ENCODE measurements around the gene PDZD4.

PDZD4 gene

DNA sequence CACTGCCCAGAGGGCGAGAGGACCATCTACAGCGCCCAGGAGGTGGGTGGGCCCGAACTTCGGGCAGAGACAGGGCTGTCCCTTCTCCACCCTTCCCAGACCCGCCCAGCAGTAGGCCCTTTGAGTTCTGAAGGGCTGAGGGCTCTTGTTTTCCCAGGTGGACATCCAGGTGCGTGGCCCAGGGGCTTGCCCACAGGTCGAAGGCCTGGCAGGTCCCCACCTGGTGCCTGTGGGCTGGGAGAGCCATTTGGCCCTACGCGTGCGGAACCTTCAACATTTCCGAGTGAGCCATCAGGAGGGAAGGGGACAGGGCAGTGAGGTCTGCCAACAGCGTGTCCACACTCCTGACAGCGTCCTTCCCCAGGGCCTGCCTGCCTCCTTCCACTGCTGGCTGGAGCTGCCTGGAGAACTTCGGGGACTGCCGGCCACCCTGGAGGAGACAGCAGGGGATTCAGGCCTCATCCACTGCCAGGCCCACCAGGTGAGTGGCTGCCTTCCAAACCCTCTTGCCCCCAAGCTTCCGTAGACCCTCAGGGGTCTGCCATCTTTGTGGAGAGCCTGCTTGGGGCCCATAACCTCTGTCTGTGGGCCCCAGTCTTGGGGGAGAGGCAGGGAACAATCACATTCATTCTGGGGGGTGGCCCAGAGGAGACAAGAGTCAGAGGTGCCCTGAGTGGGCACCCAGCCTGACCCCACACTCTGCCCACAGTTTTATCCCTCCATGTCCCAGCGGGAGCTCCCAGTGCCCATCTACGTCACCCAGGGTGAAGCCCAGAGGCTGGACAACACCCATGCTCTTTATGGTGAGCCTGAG, 59.5 kb downstream of the PDZD4 start:
- no peak for FAIRE-seq

DNA sequence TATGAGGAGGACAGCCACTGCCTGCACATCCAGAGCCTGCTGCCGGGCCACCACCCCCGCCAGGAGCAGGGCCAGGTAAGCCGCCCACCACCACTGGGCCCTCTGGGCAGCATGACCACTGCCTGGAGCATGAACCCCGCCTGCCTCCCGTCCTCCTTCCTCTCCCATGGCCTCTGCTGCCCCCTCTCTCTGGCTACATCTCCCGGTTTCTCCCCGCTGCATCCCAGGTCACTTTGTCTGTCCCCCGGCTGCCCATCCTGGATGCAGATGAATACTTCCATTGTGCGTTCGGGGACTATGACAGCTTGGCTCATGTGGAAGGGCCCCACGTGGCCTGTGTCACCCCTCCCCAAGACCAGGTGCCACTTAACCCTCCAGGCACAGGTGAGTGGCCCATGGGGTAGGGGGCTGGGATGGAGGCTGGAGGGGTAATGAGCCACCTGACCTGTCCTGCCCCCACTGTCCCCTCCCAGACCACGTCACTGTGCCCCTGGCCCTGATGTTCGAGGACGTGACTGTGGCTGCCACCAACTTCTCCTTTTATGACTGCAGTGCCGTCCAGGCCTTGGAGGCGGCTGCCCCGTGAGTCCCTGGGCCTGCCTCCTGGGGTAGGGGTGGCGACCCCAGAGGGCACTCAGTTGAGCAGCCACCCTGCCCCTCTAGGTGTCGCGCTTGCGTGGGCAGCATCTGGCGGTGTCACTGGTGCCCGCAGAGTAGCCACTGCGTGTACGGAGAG, 60.3 kb downstream of the PDZD4 start:
- FAIRE-seq, result no peak

DNA sequence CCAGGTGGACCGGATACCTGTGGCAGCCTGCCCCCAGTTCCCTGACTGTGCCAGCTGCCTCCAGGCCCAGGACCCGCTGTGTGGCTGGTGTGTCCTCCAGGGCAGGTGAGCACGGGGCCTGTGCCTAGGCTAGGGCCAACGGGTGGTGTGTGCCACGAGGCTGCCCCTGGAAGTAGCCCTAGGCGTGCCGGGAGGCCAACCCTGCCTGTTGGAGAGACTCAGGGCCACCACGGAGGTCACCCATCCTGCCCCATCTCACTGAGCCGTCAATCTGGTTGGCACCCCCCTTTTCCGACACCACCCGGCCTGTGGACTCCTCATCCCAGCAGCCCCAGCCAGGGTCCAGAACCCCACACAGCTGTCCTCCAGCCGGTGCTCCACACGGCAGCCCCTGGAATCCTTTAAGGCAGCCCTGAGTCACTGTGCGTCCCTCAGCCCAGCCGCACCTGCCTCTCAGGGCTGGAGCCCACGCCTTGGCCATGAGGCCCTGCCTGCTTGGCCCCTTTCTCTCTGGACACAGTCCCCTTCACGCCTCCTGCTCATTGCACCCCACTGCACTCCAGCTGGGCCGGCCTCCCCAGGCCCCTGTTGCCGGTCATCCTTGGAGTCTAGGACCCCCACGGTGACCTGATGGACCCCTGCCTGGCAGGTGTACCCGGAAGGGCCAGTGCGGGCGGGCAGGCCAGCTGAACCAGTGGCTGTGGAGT, 61.0 kb downstream of the PDZD4 start:
- no peak for FAIRE-seq

DNA sequence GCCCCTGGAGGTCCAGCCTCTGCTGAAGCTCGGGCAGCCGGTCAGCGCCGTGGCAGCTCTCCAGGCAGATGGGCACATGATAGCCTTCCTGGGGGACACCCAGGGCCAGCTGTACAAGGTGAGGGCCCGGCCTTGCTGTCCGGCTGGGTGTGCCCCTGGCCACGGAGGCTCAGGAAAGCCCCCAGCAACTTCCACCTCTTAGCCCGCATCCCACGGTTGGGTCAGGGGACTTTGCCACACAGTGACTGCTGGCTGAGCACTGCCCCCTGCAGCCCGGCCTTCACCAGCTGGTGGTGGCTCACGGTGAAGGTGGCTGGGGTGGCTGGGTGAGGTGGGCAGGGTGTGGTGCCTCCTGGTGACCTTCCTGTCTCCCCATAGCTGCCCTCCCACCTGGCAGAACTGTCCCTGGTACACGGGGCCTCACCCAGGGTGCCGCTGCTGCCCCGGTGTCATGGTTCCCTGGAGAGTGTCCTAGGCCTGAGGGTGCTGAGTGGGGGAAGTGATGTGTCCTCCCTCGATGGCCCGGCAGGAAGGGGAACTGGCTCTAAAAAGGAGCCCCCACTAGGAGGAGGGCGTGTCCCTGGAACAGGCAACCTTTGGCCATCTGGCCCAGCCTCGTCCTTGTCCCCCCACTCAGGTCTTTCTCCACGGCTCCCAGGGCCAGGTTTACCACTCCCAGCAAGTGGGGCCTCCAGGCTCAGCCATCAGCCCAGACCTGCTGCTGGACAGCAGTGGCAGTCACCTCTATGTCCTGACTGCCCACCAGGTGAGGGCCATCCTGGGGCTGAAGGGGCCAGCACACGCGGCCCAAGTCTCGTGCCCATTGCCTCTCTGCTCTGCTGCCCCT, 61.8 kb downstream of the PDZD4 start:
- no peak for FAIRE-seq

DNA sequence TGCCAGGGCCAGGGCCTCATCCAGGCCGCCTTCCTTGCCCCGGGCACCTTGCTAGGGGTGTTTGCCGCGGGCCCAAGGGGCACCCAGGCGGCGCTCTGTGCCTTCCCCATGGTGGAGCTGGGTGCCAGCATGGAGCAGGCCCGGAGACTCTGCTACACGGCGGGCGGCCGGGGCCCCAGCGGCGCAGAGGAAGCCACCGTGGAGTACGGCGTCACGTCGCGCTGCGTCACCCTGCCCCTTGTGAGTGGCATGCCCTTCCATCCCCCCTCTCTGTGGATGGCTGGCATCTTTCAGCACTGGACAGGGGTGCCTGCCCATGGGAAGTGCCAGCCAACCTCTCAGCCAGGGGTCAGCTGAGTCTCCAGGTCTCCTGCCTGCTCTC, 62.7 kb downstream of the PDZD4 start:
- FAIRE-seq, result no peak

DNA sequence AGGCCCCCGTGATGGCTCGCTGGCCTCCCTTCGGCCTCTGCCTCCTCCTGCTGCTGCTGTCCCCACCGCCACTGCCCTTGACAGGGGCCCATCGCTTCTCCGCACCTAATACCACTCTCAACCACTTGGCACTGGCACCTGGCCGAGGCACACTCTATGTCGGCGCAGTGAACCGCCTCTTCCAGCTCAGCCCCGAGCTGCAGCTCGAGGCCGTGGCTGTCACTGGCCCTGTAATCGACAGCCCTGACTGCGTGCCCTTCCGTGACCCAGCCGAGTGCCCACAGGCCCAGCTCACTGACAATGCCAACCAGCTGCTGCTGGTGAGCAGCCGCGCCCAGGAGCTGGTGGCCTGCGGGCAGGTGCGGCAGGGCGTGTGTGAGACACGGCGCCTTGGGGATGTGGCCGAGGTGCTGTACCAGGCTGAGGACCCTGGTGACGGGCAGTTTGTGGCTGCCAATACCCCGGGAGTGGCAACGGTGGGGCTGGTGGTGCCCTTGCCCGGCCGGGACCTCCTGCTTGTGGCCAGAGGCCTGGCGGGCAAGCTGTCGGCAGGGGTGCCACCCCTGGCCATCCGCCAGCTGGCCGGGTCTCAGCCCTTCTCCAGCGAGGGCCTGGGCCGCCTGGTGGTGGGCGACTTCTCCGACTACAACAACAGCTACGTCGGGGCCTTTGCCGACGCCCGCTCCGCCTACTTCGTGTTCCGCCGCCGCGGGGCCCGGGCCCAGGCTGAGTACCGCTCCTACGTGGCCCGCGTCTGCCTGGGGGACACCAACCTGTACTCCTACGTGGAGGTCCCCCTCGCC, 63.3 kb downstream of the PDZD4 start:
- FAIRE-seq, result no peak

DNA sequence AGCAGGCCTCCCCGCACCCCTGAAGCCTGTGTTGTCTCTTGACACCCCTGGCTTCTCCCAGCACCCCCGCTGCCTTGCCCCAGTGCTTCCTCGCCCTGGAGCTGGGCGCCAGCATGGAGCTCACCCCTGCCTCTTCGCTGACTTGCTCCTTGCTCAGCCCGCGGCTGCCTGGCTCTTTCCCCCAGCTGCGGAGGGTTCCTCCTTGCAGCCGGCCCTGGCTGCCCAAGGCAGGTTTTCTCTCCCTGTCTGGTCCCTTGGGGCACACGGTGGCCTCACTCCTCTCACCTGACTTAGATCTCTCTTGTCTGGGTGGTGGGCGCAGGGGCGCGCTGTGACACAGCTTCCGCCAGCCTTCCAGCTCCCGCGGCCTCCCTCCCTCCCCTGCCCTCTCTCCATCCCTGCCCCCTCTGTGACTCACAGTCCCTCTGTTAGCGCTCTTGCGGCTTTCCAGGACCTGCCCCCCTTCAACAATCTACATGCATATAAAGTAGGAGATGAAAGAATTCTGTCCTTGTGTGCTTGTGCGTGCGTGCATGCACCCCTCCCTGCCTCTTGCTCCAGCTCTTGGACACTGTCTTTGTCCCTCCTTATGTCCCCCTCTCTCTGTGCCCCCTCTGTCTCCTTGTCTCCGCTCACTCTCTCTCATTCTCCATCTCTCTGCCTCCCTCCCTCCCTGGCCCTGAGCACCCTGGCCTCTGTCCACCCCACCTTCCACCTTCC, 64.1 kb downstream of the PDZD4 start:
- no peak for FAIRE-seq

DNA sequence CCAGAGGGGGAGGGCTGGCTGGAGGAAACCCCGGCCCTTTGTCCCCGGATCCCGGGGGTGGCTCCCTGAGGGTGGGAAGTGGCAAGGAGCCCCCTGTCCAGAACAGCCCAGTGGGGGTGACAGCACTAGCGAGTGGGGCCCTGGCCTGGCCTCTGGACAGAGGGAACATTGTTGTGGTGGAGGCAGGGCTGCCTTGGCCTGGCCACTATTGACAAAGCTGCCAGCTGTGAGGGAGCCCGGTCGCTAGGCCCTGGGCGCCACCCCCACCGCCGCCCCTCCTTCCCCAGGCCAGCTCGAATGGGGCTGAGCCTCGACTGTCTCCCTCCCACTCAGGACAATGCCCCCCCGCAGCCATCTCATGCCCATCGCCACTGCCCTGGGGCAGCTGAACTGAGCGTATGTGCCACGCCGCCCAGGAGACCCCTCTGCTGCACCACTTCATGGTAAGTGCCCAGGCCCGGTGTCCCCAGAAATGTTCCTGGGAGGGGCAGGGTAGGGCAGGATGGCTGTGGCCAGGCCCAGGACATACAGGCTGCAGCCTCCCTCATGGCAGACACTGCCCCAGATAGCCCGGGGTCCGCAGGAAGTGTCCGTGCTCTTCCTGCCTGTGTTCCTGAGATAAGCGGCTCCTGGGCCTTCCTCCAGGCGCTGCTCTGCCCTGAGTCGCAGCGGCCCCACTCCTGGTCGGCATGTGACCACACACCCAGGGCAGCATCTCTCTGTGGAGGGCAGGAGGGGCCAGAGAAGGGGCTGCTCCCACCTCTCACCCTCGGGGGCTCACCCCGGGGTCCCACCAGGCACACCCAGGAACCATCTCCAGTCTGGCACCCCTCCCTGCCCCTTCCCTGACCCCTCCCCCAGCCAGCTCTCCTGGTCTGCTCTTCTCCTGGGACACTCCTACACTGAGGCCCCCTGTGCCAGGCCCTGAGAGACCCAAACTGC, 64.9 kb downstream of the PDZD4 start:
- no peak for FAIRE-seq

DNA sequence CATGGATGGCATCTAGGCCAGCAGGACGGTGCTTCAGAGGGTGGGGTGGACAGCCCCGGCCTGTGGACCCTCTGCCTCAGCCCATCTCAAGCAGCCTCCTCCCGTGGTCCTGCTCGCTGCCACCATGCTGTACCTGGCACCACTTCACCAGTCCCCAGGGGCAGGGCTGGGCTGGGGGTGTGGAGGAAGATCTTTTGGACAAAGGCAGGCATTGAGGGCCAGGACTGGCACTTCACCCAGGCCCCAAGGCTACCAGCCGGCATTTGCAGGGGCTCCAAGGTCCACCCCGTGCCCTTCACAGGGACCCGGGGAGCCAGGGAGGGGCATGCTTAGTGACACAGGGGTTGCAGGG, 65.6 kb downstream of the PDZD4 start:
- no peak for FAIRE-seq

DNA sequence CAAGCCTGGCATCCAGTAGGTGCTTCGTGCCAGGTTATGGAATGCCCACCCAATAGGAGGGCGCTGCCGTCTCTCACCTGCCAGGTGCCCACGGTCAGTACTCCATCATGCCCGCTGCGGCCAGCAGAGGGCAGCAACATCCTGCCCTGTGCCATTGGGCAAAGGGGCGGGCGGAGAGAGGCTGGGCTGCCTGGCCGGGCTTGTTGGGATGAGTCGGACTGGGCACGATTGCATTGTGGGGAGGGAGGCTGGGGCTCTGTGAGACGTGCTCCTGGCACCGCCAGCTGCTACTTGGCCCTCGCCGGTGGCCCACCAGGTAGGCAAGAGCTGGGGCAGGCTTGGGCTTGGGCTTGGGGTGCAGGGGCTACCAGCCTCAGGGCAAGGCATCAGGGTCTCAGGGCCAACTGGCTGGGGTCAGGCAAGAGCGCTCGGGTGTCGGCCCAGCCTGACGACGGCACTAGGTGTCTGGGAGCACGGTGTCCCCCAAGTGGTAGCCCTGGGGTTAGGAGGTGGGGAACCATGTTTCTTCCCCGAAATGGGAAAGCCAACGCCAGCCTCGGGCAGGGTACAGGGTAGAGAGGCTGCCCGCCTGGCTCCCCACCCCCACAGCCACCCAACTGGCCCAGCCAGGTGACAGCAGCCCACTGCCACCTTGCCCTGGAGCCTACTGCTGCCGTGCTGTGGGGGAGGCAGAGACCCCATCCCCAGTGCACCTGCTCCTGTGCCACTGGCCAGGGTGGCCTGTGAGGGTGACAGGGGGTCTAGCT, 66.2 kb downstream of the PDZD4 start, which contains the start of gene PLXNB3:
Gene PLXNB3, plus strand, starts transcription at position 261 of the 767 bp plus-strand sequence. CDS start 1,287 bp downstream, outside the sequence.
- FAIRE-seq, result no peak

DNA sequence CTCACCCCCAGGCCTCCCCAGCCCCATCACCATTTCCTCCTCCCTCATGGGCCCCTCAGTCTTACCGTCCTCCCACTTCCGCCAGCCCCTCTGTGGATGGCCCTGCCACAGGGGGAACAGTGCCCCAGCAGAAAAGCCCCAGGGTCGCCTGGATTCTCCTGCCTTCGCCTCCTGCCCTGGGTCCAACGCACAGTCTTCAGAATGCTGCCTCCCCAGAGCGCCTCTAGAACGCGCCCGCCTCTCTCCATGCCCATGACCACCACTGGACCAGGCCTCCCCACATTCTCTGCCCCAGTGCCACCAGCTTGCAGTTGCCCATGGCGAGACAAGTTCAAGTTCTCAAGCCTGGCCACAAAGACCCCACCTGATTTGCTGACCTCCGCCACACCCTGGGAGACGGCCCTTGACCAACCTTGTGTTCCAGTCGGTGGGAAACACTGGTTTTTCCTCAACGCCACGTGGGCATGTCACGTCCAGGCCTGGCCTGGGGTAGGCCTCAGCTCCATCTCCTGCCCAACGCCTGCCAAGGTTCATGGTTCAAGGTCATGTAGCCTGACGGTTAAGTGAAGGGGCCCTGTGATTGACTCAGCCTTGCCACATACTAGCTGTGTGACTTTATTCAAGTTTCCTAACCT, 66.9 kb downstream of the PDZD4 start:
- no peak for FAIRE-seq

DNA sequence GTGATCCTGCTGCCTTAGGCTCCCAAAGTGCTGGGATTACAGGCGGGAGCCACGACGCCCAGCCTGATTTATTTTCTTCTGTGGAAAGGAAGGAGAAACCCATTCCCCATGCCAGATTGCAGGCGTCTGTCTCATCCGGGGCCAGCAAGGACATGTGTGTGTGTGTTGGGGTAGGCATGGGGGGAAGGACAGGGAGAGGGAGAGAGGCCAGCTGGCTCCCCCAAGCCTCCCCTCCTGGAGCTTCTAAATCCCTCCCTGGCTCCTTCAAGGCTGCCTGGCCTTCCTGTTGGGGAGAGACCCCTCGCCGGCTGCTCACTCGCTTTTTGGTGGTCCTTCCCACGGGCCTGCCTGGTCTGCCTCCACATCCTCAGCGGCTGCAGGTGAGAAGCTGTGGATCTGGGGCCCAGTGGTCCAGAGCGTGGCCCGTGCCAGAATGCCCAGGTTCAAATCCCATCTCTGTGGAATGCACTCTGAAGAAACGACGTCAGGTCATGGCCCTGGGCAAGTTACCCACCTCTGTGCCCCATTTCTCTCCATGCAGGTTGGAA, 67.6 kb downstream of the PDZD4 start:
- FAIRE-seq, result no peak

DNA sequence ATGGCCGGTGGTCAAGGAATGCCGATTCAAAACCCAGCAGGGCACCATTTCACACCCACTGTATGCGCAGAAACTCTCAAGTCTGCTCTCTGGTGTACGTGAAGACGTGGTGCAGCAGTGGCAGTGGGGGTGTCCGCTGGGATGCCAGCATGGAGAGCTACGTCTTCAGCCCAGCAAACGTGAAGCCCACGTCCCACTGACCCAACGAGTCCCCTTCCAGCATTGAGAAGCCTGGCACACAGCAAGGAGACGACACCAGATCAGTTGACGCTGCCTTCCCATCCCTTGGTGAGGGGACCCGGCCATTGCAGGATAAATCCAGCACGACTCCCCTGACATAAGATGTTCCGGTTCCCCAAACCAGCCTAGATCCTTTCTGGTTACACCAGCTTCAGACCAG, 68.5 kb downstream of the PDZD4 start:
- no peak for FAIRE-seq

DNA sequence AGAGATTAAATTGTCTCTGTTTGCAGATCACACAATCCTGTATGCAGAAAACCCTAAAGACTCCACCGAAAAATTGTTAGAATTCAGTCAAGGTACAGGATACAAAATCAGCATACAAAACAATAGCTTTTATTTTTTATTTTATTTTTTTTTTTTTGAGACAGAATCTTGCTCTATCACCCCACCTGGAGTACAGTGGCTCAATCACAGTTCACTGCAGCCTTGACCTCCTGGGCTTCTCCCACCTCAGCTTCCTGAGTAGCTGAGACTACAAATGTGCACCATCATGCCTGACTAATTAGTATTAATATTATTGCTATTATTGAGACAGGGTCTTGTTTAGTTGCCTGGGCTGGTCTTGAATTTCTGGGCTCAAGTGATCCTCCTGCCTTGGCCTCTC, 75.2 kb downstream of the PDZD4 start:
- FAIRE-seq, result no peak
